ENCODE measurements around the gene POLRMT. TPM values are rescaled to one million over a fixed set of nuclear protein-coding genes. Genes with fewer than 3 reads are reported as not detected.

The POLRMT gene
- total RNA-seq, 1 donor from 2014 or later = 53.6 TPM

GRCh38 chr19:642767-643727 is 9.7 kb upstream of the POLRMT start:
- no peak overlapping the region for H3K27ac Mint-ChIP-seq (ENCODE audit: unreplicated experiment)
- no peak for TF ChIP-seq CTCF (IDR thresholded peaks at IDR 0.05; ENCODE audit: unreplicated experiment)
- no peak for DNase-seq (ENCODE audit: low spot score)
- peaks cover 9% of the 10 kb centered on the region for H3K27me3 Mint-ChIP-seq (ENCODE audit: unreplicated experiment)
- H3K9me3 Mint-ChIP-seq (ENCODE audit: unreplicated experiment) = no peaks in the 10 kb centered on the region
- H3K4me1 Mint-ChIP-seq (ENCODE audit: unreplicated experiment) = no peaks in the 10 kb centered on the region
- H3K36me3 Mint-ChIP-seq (ENCODE audit: low read depth, unreplicated experiment) = no peaks in the 10 kb centered on the region
- no peak overlapping the region for H3K4me3 Mint-ChIP-seq (ENCODE audit: unreplicated experiment)

DNA sequence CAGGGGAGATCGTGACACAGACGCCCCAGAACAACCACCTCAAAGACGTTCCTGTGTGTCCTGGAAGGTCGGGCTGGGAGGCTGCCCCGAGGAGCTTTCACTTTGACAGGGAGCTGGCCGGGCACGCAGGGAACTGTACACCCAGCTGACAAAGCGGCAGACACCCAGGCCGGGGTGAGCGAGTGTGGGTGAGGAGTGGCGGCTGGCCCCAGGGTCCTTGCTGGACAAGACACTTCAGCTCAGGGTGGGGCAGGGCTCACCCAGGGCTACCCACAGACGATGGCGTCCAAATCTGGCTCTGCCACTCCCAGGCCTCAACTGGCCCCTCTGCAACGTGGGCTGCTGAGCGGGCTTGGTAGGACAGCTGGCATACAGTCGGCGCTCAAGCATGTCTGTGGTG is 8.4 kb upstream of the POLRMT start:
- DNase-seq (ENCODE audit: low spot score) = no peak
- no peak for TF ChIP-seq CTCF (IDR thresholded peaks at IDR 0.05; ENCODE audit: unreplicated experiment)
- no peak overlapping the region for H3K4me3 Mint-ChIP-seq (ENCODE audit: unreplicated experiment)
- H3K36me3 Mint-ChIP-seq (ENCODE audit: low read depth, unreplicated experiment) = no peaks in the 10 kb centered on the region
- no peaks in the 10 kb centered on the region for H3K4me1 Mint-ChIP-seq (ENCODE audit: unreplicated experiment)
- H3K27me3 Mint-ChIP-seq (ENCODE audit: unreplicated experiment) = peaks cover 18% of the 10 kb centered on the region
- H3K9me3 Mint-ChIP-seq (ENCODE audit: unreplicated experiment) = no peaks in the 10 kb centered on the region
- no peak overlapping the region for H3K27ac Mint-ChIP-seq (ENCODE audit: unreplicated experiment)

DNA sequence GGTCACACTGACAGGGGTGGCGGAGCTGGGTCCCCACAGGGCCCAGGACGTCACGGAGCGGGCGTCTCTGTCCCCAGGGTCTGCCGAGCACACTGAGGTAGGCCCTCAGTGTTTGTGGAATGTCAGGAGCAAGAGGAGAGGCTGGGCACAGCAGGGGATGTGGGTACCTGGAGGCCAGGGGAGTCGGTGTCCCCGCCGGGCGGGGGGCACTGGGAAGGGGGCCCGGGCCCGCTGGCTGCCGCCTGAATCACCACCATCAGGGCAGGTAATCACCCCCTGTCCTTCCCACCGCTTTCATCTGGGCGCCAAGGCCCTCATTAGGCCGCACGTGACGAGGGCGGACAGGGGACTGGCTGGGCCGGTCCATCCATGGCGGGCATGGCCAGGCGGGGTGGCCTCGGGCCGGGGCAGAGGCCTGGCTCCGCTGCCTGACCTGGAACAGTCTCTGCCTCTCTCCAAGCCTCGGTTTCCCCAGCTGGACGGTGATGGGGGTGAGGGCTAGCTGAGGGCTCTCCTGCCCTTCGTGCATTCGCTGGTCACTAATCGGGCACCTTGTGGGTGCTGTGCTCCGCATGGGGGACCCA is 7.4 kb upstream of the POLRMT start:
- H3K4me3 Mint-ChIP-seq (ENCODE audit: unreplicated experiment) = no peak overlapping the region

DNA sequence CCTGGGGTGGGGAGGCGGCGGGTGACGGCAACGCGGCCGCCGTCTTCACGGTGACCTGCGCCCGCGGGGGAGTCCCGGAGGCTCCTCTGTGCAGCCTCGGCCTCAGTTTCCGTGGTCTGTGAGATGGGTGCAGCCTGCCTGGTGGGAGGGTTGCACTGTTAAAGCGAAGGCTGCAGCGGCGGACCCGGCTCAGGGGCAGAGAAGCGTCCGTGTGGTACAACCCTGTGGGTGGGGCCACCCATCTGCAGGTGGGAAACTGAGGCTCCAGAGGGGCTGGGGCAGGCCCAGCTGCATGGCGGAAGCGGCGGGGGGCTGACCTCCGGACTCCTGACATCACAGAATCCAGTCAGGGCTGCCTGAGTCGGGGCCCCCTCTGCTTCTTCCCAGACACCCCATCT is 6.8 kb upstream of the POLRMT start:
- H3K4me1 Mint-ChIP-seq (ENCODE audit: unreplicated experiment) = no peaks in the 10 kb centered on the region
- no peak overlapping the region for H3K4me3 Mint-ChIP-seq (ENCODE audit: unreplicated experiment)
- H3K27ac Mint-ChIP-seq (ENCODE audit: unreplicated experiment) = no peak overlapping the region
- no peaks in the 10 kb centered on the region for H3K36me3 Mint-ChIP-seq (ENCODE audit: low read depth, unreplicated experiment)
- no peak for TF ChIP-seq CTCF (IDR thresholded peaks at IDR 0.05; ENCODE audit: unreplicated experiment)
- H3K27me3 Mint-ChIP-seq (ENCODE audit: unreplicated experiment) = peaks cover 18% of the 10 kb centered on the region
- H3K9me3 Mint-ChIP-seq (ENCODE audit: unreplicated experiment) = no peaks in the 10 kb centered on the region
- no peak for DNase-seq (ENCODE audit: low spot score)

More for the DNA sequence above, 7.4 kb upstream of the POLRMT start:
- no peak overlapping the region for H3K27ac Mint-ChIP-seq (ENCODE audit: unreplicated experiment)
- peaks cover 18% of the 10 kb centered on the region for H3K27me3 Mint-ChIP-seq (ENCODE audit: unreplicated experiment)
- no peaks in the 10 kb centered on the region for H3K36me3 Mint-ChIP-seq (ENCODE audit: low read depth, unreplicated experiment)
- H3K9me3 Mint-ChIP-seq (ENCODE audit: unreplicated experiment) = no peaks in the 10 kb centered on the region
- TF ChIP-seq CTCF (IDR thresholded peaks at IDR 0.05; ENCODE audit: unreplicated experiment) = no peak
- H3K4me1 Mint-ChIP-seq (ENCODE audit: unreplicated experiment) = no peaks in the 10 kb centered on the region
- DNase-seq (ENCODE audit: low spot score) = no peak
